ENCODE results near the gene DNAH8. TPM values are rescaled to one million over a fixed set of nuclear protein-coding genes. Genes with fewer than 3 reads are reported as not detected.

Gene DNAH8
- polyA plus RNA-seq, 1 of the 3 experiments (the other 2 are of a cell fraction), result not detected

- TF ChIP-seq REST (IDR thresholded peaks at IDR 0.05; ENCODE audit: low read depth, low read length) (no peak), NRF1 (IDR thresholded peaks at IDR 0.05; ENCODE audit: low read depth, low read length) (no peak)
These were observed 1.7 kb downstream of the DNAH8 start (continued) for GRCh38 chr6:38716825-38717224.

DNA sequence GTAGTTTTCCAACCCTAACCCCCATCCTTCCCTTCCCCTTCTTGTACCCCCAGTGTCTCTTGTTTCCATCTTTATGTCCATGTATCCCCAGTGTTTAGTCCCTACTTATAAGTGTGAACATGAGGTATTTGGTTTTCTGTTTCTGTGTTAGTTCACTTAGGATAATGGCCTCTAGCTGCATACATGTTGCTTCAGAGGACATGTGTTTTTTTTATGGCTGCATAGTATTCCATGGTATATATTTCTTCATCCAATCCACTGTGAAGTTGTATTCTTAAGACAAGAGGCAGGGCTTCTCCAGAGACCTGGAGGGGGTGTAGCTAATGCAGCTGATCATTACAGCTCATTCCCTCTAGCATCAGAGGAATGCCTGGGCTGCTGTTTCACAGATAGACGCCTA lies 4.2 kb downstream of the DNAH8 start:
- no peaks in the 10 kb centered on the region for H3K9me2 ChIP-seq
- H3K36me3 ChIP-seq (replicated peaks in 1 of 2; ENCODE audit: control insufficient read depth in 1 of 2, insufficient read depth in 2 of 2, low read length in 1 of 2), result no peaks in the 10 kb centered on the region
- H3K27me3 ChIP-seq (ENCODE audit: insufficient read depth), result no peaks in the 10 kb centered on the region
- DNase-seq, result no peak
- POLR2A ChIA-PET, result no interaction called here
- no peaks in the 10 kb centered on the region for H3K79me2 ChIP-seq (ENCODE audit: insufficient read depth)
- 64% methylated on average over 1 of the region's 1 CpG for WGBS (ENCODE audit: low lambda C conversion rate)
- no peak overlapping the region for H3K4me3 ChIP-seq (ENCODE audit: low read depth in 2 of 2, low read length in 1 of 2)
- no peak overlapping the region for H3K9ac ChIP-seq
- H3K4me1 ChIP-seq (ENCODE audit: control insufficient read depth in 1 of 2, insufficient read depth in 2 of 2, low read depth in 1 of 2, low read length in 1 of 2), result peaks cover 0 to 9% of the 10 kb centered on the region in 2 experiments; a peak in 3 of 4 replicates
- TF ChIP-seq SMC3 (IDR thresholded peaks at IDR 0.05; ENCODE audit: low read depth, low read length) (no peak), FOSL2 (IDR thresholded peaks at IDR 0.05; ENCODE audit: borderline replicate concordance, low read depth) (no peak), SIN3A (IDR thresholded peaks at IDR 0.05; ENCODE audit: borderline replicate concordance, low read depth, low read length) (no peak)
- CTCF ChIA-PET, result no interaction called here
- H3K9me3 ChIP-seq, result no peaks in the 10 kb centered on the region
- H4K20me1 ChIP-seq (ENCODE audit: insufficient read depth), result no peaks in the 10 kb centered on the region
- H3K4me2 ChIP-seq, result no peak overlapping the region
- H3F3A ChIP-seq (replicated peaks; ENCODE audit: insufficient read depth), result no peaks in the 10 kb centered on the region
- H3K27ac ChIP-seq (ENCODE audit: low read depth in 2 of 2, low read length in 1 of 2), result no peak overlapping the region
- no peak overlapping the region for H2AFZ ChIP-seq (ENCODE audit: low read depth)

DNA sequence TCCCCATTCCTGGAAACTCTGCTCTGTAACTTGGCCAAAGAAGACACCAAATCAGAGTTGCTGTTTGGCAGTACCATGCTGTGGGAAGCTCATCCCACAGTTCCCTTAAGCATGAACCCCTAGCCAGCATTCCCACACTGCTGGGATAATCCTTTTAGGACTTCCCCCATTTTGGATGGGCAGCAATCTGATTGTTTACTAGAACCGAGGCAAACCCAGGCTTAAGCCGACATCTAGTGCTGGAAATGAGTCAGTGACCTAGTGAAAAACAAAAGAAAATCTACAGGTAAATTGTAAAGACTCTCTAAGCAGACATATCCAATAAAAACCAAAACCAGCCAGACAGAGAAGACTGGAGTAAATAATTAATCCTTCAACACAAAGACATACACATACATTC lies 5.2 kb downstream of the DNAH8 start:
- TF ChIP-seq FOXM1 (IDR thresholded peaks at IDR 0.05; ENCODE audit: low read depth) (no peak), MAX (IDR thresholded peaks at IDR 0.05; ENCODE audit: low read depth) (no peak), POLR2AphosphoS5 (IDR thresholded peaks at IDR 0.05; ENCODE audit: low read depth, low read length) (no peak), FOXJ3 (CRISPR knock-in tag; IDR thresholded peaks at IDR 0.05) (no peak), TCF12 (IDR thresholded peaks at IDR 0.05) (no peak), RAD21 (IDR thresholded peaks at IDR 0.05; ENCODE audit: low read length) (peak; percentile 23; the same call in 1 of the 2 replicates), USF1 (IDR thresholded peaks at IDR 0.05; ENCODE audit: borderline replicate concordance, low read depth) (no peak)
- TF ChIP-seq, protein P1, sequence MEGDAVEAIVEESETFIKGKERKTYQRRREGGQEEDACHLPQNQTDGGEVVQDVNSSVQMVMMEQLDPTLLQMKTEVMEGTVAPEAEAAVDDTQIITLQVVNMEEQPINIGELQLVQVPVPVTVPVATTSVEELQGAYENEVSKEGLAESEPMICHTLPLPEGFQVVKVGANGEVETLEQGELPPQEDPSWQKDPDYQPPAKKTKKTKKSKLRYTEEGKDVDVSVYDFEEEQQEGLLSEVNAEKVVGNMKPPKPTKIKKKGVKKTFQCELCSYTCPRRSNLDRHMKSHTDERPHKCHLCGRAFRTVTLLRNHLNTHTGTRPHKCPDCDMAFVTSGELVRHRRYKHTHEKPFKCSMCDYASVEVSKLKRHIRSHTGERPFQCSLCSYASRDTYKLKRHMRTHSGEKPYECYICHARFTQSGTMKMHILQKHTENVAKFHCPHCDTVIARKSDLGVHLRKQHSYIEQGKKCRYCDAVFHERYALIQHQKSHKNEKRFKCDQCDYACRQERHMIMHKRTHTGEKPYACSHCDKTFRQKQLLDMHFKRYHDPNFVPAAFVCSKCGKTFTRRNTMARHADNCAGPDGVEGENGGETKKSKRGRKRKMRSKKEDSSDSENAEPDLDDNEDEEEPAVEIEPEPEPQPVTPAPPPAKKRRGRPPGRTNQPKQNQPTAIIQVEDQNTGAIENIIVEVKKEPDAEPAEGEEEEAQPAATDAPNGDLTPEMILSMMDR (IDR thresholded peaks at IDR 0.05), result peak; percentile 15; the same call in 1 of the 2 replicates
- TF ChIP-seq, protein P2, sequence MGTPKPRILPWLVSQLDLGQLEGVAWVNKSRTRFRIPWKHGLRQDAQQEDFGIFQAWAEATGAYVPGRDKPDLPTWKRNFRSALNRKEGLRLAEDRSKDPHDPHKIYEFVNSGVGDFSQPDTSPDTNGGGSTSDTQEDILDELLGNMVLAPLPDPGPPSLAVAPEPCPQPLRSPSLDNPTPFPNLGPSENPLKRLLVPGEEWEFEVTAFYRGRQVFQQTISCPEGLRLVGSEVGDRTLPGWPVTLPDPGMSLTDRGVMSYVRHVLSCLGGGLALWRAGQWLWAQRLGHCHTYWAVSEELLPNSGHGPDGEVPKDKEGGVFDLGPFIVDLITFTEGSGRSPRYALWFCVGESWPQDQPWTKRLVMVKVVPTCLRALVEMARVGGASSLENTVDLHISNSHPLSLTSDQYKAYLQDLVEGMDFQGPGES (IDR thresholded peaks at IDR 0.05; ENCODE audit: low read depth, low read length), result no peak
- H3K9ac ChIP-seq, result no peak overlapping the region
- H3K9me2 ChIP-seq, result no peaks in the 10 kb centered on the region
- H3F3A ChIP-seq (replicated peaks; ENCODE audit: insufficient read depth), result no peaks in the 10 kb centered on the region
- WGBS (ENCODE audit: low lambda C conversion rate), result 13% methylated on average over 2 of the region's 2 CpGs
- no peaks in the 10 kb centered on the region for H3K27me3 ChIP-seq (ENCODE audit: insufficient read depth)
- no peak for DNase-seq
- H3K36me3 ChIP-seq (replicated peaks in 1 of 2; ENCODE audit: control insufficient read depth in 1 of 2, insufficient read depth in 2 of 2, low read length in 1 of 2), result no peaks in the 10 kb centered on the region
- H3K4me1 ChIP-seq (ENCODE audit: control insufficient read depth in 1 of 2, insufficient read depth in 2 of 2, low read depth in 1 of 2, low read length in 1 of 2), result no peaks in the 10 kb centered on the region; a peak in 1 of 4 replicates
- no peak overlapping the region for H3K4me3 ChIP-seq (ENCODE audit: low read depth in 2 of 2, low read length in 1 of 2)
- ChIA-PET POLR2A (no interaction called here), CTCF (no interaction called here)
- H4K20me1 ChIP-seq (ENCODE audit: insufficient read depth), result no peaks in the 10 kb centered on the region
- H3K79me2 ChIP-seq (ENCODE audit: insufficient read depth), result no peaks in the 10 kb centered on the region
- no peak overlapping the region for H3K27ac ChIP-seq (ENCODE audit: low read depth in 2 of 2, low read length in 1 of 2)
- no peak overlapping the region for H3K4me2 ChIP-seq
- H2AFZ ChIP-seq (ENCODE audit: low read depth), result no peak overlapping the region
- H3K9me3 ChIP-seq, result no peaks in the 10 kb centered on the region
